Glomerular visceral epithelial cell (primary cell): ENCODE data around the gene AATK.

Source experiments
- DNase-seq: peaks from one replicate; pipeline ENCODE4 v3.0.0-alpha.2; 2016; ENCODE audit errors: extremely low spot score

Gene AATK

DNA sequence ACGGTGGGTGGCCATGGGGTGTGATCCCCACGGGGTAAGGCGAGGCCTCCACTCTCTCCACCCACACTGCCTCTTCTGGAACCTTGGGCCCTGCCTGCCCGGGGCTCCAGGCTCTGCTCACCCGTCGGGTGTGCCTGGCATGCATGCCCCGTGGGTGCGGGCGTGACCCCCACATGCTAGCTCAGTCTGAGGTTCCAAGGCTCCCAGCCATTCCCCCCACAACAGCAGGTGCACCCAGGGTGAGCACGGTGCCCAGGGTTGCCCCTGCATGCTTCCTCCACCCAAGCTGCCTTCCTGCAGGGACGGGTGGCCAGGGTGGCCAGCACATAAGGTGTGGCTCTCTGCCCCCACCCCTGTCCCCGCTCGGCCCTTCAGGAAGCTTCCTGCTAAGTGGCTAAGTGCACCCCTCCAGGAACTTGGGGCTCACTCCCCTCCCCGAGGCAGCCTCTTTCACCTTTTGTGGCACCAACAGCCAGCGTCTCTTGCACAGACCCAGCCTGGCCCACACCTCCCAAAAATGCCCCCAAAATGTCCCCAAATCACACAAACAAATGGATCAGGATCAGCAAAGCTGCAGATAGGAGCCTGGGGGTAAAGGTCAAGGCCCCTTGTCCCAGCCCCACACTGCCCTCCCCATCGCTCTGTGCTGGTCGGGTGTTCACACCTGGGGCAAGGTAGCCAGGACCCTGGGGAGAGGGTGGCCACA lies 22.2 kb downstream of the AATK start:
- no peak for DNase-seq

DNA sequence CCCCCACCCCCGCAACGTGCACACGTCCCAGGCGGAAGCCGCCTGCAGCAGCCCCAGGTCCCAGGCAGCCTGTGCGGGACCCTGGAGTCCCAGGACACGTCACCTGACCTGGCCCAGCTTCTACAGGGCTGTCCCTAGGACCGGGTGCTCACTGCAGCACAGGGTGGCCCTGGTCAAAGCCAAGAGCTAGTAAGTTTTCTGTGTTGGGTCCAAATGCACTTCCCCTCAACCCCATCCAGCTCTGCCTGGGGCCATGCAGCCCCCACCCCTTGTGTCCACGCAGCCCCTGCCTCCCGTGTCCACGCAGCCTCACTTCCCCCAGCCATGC lies 22.9 kb downstream of the AATK start:
- no peak for DNase-seq

DNA sequence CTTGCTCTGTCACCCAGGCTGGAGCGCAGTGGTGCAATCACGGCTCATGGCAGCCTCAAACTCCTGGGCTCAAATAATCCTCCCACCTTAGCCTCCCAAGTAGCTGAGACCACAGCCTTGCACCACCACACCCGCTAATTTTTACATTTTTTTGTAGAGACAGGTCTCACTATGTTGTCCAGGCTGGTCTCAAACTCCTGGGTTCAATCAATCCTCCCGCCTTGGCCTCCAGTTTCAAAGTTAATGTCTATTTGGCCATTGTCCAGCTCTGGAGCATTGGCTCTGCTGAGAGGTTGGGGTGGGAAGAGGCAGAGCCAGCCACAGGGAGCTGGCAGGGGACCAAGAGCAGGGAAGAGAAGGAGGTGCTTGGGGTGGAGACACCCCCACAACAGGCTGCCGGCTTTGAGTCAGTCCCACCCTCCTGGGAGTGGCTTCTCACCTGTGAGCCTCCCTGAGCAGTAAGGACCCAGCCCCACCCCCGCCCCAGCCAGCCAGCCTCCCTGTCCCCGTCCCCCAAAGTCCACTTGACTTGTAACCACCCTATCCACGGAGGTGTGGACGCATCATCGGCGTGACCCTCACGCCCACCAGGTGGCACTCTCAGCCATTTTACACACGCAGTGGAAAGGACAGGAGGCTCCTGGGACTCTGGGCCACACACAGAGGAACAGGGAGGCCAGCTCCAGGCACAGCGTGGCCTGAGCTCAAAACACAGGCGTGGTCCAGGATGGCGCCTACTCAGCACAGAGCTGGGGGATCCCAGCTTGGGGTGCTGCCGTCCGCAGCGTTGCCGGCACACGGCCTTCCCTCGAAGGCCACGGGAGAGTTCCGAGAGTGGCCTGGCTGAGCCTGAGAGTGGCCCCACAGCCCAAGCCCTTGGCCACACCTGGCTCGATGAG lies 23.5 kb downstream of the AATK start:
- DNase-seq = peak; percentile 79

DNA sequence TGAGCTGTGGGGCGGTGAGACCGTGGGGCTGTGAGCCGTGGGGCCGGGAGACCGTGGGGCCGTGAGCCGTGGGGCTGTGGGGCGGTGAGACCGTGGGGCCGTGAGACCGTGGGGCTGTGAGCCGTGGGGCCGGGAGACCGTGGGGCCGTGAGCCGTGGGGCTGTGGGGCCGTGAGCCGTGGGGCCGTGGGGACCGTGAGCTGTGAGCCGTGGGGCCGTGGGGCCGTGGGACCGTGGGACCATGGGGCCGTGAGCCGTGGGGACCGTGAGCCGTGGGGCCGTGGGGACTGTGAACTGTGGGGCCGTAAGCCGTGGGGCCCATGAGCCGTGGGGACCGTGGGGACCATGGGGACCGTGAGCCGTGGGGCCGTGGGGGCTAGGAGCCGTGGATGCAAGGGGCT lies 25.3 kb downstream of the AATK start:
- no peak for DNase-seq

DNA sequence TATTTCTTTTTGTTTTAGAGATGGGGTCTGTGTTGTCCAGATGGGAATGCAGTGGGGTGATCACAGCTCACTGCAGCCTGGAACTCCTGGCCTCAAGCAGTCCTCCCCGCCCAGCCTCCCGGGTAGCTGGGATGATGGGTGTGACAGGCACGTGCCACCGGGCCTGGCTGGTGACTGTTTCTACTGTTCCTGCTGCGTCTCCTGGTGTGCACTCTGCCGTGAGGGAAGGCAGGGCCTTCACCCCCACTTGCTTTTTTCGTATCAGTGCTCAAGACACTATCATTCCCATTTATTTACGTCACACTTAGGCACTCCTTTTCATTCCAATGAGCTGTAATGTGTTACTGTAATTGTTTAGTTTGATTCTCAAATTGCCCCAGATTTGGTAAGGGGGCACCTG lies 26.0 kb downstream of the AATK start:
- DNase-seq = no peak

DNA sequence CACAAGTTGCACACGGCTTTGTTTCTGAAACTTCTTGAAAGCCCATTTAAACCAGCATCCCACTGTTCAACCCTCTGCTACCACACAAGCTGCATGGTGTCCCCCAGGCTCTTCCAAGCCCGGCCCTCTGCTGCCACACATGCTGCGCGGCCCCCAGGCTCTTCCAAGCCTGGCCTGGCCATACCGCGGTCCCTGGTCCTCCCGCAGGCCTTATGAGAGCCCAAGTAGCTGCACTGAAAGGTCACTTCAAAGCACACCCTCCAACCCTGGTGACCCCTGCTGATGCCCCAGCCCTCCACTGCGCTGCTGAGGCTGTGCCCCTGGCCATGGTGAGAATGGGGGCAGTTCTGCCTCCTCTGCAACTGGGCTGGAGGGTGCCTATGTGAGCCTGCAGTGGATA lies 26.6 kb downstream of the AATK start:
- no peak for DNase-seq

DNA sequence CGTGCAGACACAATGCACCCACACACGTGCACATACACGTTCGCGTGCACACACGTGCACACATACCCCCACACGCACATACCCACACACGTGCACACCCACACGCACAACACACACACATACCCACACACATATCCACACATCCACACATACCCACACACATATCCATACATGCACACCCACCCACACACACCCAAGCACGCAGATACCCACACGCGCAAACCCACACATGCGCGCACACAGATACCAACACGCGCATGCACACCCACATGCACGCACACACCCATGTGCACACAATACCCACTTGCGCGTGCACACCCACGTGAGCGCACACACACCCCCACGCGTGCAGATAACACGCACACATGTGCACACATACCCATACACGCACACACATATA lies 27.5 kb downstream of the AATK start:
- no peak for DNase-seq

DNA sequence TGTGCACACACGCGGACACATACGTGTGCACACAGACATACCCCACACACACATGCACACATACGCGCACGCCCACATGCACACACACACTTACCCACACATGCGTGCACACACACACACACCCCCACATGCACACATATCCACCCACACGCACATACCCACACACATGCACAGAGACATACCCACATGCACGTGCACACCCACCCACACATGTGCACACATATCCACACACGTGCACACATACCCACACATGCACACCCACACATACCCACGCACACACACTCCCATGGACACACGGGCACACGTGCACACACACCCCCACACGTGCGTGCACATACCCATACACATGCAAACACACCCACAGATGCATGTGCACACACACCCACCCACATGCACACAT lies 27.9 kb downstream of the AATK start:
- no peak for DNase-seq

DNA sequence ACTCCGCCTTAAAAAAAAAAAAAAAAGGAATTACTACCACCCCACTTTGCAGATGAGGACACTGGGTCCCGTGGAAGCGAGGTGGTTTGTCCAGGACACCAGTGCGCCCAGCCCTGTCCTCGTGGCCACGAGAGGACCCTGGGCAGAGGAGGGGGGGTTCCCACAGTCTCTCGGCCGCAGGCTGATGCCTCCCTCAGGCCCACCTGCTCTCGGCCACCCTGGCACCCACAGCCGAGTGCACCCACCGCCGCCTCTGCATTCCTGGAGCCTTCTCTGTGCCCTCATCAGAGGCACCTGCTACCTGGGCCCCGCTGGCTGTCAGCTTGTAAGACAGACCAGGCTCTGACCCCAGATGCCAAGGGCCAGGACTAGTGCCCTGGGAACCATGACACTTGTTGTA lies 28.8 kb downstream of the AATK start:
- no peak for DNase-seq

DNA sequence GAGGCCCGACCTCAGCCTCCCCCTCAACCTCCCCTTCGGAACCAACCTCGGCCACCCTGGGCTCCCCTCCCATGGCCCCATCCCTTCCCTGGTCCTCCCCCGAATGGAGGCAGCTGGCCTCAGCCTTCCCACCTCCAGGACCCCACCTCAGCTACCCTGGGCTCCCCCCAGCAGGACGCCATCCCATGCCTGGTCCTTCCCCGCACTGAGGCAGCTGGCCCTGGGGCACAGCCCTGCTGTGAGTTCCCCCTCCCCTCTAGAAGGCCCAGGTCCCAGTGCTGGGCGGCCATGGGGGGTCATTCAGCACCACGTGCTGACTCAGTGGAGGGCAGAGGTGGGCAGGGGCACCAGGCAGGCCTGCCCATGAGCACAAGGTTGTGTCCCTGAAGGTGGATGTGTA lies 29.7 kb downstream of the AATK start:
- DNase-seq = no peak

DNA sequence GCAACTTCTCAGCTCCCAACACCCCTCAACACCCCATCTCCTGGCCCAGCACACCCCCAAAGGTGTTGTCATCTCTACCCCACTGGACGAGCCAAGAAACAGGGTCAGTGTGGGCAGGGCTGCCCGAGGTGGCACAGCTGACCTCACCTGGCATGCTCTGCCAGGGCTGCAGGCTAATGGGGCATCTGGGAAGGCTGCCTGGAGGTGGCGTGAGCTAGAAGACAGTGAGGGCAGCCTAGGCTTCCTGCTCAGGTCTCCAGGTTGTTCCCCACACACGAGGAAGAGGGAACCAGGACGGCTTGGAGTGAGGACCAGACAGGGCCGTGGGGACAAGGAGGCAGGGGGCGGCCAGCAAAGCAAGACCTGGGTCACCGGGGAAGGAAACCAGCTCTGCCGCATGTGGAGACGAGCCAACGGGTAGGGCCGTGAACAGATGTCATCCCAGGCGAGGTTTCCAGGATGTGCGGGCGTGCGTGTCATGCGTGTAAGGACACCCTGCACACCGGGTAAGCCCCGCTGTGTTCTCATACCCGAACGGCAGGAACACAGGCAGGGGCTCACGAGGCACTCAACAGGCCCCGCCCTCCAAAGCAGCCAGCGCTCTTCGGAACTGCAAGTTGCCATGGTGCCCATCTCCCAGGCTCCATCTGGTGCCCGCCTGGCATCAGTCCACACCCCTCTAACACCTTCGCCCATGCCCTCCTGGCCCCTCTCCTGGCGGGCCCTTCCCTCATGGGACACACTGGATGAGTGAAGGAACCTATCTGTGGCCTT lies 30.3 kb downstream of the AATK start:
- DNase-seq = no peak

DNA sequence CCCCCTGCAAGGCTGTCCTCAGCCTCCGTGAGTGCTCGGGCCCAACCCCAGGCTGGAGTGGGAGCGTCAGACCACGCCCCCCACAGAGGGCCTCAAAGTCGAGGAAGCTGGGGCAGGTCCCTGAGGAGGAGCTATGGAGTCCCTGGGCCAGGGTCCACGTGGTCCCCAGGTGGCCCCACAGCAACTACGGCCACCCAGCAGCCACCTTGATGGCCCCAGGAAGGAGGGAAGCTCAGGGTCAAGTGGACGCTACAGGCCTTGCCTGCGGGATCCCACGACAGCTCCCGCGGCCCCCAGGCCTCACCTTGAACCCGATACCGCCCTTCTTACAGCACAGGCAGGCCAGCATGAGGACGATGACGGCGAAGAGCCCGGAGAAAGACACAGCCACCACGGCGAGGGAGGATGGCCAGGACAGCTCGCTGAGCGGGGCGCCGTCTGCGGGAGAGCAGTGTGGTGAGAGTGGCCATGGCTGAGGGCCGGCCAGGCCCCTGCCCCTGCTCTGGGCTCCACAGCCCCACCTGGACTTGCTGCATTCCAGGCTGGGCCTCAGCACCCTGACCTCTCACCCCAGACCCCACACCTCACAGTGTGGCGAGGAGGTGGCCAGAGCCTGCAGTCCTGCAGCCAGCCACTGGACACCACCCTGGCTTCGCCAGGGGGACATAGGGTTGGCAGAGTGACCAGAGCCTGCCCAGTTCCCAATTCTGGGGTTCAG lies 31.8 kb downstream of the AATK start:
- no peak for DNase-seq

DNA sequence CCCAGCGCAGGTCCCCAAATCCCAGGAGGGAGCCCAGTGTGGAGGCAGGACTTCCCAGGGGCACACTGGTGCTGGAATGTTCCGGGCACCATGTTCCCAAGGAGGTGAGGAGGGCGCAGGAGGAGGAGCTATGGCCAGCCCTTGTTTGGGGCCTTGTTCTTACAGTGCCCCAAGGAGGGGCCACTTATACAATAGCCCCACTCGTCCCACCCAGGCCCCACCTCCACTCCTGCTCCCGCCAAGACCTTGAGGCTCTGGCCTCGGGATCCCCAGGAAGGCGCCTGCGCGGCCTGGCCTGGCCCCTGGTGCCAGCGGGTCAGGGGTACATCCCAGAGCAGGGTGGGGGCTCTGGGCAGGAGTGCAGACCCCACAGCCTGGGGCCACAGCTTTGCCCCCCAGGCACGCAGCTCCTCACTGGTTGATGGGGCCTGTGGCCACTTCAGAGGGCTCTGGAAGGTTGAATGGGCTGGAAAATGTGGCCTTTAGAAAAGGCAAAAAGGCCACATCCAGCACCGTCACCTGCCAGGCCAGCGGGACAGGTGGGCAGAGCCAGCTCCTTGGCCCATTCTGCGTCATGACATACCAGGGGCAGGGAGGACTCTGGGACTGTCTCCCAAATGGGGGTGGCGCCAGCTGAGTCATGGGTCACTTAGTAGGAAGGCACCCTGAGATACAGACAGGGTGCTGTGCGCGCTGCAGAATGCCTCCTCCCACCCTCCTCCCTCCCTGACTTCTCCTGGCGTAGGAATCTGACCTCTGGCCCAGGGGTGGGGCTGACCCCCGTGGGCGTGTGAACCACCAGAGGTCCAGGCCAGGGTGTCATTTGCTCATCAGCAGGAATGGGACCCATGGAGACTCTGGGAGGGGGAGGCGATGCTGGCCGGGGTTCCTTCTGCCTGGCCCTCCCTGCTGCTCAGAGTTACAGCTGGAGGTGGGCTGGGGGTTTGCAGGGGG lies 33.0 kb downstream of the AATK start:
- DNase-seq = no peak

DNA sequence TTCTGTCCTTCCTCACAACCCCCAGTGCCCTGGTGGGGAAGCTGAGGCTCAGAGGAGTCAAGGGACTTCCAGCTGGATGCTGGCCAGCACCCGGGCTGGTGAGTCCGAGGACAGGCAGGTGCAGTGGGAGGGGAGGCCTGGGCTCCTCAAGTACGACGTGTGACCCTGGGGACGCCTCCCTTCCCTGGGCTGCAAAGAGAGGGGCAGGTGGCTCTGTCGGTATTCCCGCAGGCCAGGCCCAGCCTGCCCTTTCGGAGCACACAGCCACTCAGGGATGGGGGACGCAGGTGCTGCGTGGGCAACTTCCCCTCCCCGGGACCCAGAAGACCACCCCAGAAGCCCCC lies 33.9 kb downstream of the AATK start:
- DNase-seq = no peak

DNA sequence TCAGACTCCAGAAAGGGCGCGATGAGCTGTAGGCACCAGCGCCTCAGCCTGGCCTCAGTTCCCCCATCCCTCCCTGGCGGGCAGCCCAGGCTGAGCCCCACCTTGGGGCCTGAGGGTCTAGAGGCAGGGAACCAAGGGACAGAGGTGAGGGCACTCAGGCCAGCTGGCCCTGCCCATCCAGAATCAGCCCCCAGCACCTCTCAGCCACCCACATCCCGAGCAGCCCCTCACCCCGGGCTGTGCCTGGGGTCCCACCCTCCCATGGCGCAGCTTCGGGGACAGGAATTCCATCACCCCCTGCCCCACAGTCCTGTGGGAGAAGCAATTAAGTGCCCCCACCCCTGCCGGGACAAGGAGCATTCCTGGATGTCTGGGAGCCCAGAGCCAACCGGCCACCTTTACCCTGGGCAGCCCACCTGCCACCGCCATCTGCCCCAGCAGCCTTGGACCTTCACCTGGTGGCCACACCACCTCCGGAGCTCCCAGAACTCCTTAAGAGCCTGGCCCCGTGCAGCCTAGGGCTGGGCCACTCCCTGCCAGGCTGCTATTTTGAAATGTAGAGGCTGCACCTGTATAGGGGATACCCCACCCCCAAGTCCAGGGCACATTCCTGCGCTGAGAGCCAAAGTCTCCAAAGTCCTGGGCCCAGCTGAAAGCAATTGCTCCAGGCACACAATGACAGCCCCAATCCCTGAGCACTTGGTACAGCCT lies 34.4 kb downstream of the AATK start:
- DNase-seq = no peak

DNA sequence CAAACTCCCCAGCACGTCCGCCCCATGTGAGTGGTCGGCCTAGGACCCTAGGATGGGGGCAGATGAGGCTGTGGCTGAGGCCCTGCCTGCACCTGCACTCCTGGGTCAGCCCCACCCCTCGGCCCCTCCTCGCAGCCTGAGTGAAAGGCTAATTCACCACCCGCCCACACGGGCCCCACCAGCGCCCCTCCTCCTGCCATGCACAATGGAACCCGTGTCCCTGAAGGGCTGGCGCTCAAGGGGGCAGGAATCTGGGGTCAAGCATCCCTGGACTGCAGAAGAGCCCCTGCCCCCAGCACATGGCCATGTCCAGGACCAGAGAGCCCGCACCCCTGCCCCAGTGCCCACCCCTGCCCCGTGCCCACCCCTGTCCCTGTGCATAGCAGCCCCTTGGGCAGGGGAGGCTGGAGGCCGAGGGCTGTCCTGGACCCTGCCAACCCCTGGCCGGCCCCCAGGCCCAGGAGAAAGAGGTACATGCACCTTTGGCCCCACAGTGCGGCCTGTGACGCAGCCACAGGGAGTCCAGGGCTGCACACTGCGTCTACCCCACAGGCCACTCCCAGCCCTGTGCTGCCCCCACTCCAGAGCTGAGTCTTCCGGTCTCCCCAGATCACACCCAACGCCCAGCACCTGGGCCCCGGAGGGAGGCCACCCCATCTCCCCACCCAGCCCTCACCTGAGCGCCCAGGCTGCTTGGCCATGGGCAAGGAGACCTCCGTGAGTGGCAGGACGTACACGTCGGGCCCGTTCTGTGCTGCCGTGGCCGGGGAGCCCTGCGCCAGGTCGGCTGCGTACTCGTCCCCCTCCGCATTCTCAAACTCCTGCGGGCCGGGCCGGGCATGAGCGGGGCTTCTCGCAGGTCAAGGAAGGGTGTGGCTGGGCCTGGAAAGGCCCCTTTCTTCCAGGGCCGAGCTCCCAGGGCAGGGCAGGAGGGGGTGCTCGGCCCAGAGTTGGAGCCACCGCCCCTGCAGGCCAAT lies 35.3 kb downstream of the AATK start:
- no peak for DNase-seq

DNA sequence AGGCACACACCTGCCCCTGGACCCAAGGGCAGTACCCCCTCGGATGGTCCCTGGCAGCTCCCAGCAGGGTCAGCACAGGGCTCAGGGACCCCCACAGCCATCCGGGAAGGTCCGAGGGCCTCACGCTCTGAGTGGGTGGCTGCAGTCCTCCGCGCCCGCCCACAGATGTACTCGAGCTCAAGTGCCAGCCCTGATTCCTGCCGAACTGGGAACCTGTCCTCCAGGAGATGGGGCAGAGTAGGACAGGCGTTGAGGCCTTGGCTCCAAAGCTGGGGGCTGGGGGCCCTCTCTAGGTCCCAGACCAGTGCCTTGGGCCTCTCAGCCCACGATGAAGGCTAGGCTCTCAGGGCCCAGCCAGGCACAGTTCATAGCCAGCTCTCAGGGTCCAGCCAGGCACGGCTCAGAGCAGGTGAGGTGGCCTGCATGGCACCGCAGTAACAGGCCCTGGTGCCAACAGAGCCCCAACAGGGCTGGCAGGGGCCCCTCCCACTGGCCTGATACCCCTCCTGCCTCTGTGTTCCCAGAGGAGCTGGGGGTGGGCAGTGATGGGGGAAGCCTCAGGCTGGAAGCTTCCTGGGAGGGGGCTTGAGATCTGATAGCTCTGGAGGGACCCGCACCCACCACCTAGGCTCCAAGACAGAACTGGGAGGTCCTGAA lies 36.2 kb downstream of the AATK start:
- no peak for DNase-seq

DNA sequence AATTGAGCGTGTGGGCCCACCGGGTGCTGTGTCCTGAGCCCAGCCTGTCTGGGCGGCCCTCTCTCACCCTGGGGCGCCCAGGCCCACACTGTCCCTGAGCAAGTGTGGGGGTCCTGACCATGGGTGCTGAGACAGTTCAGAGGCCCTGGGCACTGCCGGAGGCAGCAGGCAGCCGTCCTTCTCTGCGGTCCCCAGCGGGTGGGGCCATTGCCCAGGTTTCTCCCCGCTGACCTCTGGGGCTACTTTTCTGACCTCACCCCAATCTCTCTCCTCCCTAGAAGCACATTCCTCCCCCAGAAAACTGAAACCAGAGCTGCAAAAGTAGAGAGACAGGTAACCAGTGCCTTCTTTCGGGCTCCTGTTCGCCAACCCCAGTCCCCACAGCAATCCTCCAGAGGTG lies 36.7 kb downstream of the AATK start:
- DNase-seq = no peak

DNA sequence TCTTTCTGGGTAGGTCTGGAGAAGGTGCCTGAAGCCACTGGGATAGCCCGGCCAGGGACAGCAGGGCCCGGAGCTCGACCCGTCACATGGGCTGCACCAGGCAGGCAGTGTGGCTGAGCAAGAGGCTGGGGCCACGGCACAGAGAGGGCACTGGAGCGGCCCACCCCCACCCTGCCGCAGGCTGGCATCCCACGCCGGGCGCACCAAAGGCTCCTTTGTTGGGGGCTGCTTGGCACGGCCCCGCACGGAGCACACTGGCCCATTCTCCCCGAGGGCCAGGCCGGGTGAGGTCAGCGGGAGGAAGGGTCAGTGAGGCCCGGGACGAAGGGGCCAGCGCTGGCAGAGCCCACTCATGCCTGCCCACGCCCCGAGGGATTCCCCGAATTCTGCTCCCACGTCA lies 37.2 kb downstream of the AATK start:
- no peak for DNase-seq
